GM21390 (cell line): Measurements from ENCODE around the gene MAPT.
"Not testable (repeated sequence)": the region's sequence is repeated elsewhere in the genome, so short reads cannot be mapped to it uniquely, and the experiment has no call there.

Experiments
- ATAC-seq: cut with Tn5 transposase; IDR thresholded peaks from one replicate; pipeline ENCODE4 v1.9.1; 2021; ENCODE audit not compliant: unreplicated experiment

The MAPT gene

DNA sequence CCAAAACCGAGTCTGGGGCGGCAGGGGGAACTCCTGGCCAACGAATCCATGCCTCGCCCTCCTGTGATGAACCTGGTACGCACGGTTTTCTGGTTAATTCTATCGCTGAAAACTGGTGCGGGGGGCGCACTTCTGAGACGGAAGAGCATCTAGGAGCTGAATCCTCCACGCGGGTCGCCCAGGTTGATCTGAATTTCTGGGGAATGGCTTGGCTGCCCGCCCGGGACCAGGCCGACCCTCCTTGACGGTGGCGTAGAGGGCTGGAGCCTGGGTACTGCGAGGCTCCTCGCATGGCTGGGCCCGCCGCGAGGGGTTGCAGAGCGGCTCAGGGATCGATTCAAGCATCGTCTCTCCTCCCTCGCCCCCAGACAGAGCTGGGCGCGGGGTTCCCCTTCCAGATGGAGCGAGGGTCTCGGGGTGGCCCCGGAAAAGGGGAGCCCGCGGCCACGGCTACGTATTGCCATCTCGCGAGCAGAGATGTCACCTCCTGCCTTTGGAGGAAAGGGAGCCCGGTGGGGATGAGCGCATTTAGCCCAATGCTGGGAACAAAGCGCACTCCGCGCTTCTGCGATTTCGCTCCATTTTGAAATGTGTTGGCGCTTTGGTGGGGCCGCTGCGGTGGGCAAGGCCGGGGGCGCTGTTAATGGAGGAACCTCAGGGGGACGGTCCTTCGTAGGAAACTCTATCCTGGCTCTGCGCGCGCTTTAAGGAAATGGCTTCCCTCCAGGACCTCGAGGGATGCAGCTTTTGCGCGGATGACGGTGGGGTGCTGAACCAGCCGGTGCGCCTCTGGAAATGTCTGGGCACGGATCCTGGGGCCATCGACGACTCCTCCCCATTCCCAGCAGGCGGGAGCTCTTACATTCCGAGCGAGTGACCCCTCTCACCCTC lies 2.7 kb downstream of the MAPT start:
- no peak for ATAC-seq

DNA sequence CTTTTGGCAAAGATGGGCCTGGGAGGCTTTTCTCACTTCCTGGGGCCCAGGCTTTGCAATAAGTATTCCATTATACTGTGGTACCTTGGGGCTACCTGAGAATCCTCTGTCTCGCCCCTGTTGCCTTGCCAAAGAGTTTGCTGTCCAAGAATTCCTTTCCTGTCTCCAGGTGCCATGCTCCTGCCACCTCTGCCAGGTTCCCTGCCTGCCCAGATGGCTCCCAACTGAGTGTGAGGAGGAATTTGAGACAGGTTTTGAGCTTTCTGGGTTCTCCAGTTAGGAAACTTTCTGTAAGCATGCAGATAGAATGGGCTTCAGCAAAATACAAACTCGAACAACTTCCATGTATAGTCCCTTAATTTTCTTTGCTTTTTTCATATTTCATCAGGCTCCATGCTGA lies 5.8 kb downstream of the MAPT start:
- no peak for ATAC-seq

DNA sequence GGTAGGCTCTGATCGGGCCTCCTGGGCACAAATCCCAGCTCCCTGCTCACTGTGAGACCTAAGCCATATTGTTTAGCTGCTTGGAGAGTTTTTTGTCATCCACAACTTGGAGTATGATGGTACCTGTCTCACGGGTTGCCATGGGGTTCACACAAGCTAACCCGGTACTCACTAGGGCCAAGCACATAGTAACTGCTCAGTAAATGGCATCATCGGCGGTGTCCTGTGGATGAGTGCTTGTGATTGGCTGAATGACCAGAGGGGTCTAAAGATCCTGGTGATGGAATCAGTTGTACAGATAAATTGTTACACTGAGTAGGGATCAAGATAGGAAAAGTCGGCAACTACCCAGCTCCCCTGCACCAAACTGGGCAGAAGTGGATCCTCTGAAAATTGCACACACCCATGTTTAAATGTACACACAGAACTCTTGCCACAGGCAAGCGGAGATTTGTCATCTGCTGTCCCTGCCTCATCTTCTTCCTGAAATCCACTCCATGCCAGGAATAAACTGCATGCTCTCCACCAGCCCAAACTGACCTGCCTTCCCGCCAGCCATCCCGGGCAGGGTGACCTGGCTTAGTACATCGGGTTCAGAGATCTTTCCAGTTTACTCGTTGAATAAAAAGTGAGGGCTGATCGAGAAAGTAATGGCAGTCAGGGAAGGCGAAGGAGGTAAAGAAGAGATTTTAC lies 6.5 kb downstream of the MAPT start:
- ATAC-seq: no peak

DNA sequence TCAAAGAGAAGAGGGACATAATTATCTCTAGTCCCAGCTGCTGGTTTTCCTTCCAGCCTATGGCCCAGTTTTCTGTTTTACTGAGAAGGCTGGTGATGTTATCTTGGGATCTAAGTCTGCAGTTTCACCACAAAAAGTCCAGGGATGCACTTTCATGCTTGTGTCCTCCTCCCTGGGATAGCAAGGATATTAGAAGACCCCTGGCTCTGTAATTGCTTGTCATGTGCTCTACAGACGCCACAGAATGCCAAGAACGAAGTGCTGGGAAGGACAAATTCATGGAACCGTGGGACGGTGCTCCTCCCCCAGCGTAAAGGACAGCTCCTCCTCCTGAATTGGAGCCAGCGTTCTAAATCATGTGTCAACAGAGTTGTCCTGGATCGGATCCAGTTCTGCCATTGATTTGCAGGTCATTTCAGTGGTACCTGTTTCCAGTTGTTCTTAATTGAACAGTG lies 8.6 kb downstream of the MAPT start:
- ATAC-seq: no peak

DNA sequence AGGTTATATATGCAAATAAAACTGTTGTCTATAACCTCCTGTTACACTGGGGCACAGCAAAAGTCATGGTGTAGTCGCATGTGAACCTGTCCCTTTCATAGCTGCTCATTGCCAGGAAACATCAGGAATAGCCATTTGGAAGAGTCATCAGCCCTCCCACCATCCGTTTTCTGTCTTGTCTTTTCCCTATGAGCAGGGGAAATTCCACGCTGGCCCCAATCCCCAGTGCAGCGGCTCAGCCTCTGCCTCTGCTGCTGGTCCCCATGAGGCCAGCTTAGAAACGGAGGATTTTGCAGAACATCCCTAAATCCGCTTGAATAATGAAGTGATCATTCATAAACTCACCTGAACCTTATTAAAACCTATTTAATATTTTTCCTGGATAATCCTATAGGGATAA lies 10.5 kb downstream of the MAPT start:
- no peak for ATAC-seq

DNA sequence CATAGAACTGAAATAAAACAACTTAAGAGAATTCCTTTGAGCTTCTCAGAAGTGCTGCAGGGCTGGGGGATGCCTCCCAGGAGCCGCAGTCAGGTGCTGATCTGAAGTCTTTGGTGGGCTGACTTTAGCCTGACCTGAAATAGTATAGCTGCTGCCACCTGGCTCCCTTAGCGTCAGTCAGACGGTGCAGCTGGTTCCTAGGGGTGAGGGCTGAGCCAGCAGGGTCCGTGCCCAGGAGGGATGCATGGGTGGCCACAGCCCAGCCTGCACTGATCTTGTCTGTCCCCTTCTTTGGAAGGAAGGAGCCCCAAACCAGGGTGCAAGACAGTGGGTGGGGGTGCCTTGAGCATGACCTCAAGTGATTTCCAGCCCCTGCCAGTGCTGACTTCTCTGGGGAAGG lies 11.5 kb downstream of the MAPT start:
- ATAC-seq: no peak

DNA sequence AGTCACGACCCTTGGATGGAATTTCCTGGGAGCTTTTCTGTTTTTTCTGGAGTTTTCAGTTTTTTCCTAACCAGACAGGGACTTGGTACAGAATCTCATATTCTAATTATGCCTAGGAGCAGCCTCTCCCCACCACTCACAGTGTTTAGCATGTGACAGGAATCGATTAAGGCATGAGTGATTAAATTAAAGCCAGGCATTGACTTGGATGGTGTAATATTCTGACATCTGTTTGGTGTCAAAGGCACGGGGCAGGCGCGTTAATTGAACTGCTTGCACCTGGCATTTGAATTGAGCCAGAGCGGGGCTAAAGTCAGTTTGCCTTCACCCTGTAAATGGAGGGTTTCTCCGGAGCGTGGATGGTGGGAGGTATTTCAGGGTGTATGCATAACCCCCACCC lies 11.9 kb downstream of the MAPT start:
- ATAC-seq: no peak

DNA sequence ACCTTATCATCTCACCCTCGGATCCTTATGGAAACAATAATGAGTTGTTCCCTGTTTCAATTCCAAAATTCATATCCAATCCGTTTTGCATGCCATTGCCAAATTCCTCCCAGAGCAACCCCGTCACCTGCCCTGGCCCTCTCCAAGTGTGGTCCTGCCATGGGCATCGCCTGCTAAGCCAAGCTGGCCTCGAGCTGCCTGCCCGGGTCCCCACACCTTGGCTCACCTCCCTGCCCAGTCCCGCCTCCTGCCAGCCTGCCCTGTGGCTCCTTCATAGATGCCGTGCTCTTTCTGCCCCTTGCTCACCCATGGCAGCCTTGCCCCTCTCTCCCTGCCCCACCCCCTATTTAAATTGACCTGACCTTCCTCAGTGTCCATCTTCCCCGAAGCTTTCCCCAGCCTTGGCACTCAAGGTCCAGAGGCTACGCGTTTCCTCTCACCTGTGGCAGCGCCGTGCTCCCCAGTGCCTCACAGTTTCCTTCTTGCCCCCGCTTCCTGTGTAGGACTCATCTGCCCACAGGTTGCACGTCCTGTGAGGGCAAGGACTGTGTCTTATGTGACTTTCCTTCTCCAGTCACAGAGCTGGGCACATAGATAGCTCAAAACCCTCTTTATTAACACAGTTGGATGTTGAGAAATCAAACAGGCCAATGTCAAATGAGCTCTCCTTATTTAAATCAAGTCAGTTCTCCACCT lies 12.7 kb downstream of the MAPT start:
- no peak for ATAC-seq

DNA sequence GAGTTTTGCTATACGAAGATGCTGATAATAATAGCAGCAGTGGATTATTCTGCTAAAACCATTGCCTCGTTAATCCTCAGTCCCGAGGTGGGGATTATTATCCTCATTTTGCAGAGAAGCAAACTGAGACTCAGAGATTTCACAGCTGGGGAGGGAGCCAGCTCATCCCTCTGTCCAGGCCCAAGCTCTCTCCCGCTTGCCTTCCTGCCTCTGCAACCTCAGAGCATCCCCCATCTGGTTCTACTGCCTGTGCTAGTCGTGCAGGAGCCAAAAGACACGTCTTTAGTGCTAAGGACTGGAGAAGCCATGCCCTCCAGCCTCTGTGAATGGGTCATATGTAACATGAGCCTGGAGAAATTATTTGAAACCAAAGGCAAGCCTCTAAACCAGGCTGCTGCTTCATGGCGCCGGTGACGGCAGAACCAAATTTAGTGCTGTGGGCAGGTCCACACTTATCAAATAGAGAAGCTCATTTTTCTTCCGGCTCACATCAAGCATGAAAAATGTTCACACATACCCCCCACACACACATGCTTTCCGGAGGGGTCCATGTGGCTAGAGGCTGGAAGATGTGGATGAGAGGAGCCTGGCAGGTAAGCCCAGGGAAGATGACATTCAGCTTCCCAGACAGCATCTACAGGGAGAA lies 13.5 kb downstream of the MAPT start:
- ATAC-seq: no peak

DNA sequence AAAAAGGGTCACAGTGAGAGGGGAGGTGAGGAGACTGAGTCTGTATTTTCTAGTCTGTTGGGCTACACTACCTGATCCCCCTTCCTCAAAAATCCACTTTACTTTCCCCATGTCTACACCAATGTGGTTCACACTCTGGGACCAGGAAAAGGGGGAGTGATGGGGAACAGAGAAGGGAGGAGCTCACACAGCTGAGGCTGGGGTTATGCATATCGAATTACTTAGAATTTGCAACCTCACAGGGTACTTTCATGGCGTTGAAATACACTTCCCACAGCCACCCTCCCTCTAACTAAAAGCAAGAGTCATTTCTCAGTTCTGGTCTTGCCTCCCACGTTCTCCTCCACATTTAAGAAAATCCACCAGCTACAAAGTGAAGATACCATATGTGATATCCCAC lies 14.1 kb downstream of the MAPT start:
- ATAC-seq: no peak

DNA sequence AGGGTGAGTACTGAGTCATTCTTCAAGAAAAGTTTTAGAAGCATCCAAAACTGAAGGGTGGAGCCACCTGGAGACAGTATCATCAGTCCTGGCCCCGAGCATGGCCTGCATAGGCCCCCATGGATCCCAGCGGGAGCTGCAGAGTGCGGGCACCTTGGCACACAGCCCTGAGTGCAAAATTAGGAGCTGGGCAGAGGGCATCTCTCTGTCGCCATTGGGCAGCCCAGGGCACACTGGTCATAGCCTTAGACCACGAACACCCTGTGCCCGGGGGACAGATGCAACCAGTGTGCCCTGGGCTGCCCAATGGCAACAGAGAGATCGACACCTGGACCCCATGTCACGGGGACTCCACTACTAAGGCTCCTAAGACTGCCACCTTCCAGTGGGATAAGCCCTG lies 14.6 kb downstream of the MAPT start:
- ATAC-seq: no peak

DNA sequence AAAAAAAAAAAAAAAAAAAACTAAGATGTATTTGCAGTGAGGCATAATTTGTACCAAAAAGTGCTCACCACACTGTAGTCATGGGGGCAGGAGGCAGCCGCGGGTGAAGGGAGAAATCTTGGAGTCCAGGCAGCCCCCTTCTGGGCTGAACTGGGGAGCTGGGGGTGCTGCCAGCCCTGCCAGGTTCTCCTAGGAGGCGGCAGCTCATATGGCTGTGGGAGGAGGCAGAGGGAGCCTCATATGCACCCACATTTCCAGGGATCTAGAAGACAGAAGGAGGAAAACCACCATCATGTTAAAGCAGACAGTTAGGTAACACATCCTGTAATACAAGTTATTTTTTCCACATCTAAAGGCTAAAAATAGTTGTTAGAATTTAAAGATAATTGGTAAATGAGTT lies 16.3 kb downstream of the MAPT start:
- ATAC-seq: no peak

DNA sequence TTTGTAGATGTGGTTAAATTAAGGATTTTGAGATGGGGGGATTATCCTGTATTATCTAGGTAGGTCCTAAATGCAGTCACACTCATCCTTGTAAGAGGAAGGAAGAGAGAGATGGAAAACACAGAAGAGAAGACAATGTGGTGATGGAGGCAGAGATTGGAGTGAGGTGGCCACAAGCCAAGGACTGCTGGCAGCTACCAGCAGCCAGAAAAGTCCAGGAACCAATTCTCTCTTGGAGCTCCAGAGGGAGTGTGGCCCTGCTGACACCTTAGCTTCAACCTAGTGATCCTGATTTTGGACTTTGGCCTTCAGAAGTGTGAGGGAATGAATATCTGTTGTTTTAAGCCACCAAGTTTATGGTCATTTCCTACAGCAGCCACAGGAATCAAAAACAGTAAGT lies 18.0 kb downstream of the MAPT start:
- ATAC-seq: no peak

DNA sequence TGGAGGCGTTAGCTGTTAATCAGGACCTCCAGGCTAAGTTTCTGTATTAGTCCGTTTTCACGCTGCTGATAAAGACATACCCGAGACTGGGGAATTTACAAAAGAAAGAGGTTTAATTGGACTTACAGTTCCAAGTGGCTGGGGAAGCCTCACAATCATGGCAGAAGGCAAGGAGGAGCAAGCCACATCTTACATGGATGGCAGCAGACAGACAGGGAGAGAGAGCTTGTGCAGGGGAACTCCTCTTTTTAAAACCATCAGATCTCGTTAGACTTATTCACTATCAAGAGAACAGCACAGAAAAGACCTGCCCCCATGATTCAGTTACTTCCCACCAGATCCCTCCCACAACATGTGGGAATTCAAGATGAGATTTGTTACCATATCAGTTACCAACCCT lies 18.7 kb downstream of the MAPT start:
- not testable (repeated sequence) for ATAC-seq

DNA sequence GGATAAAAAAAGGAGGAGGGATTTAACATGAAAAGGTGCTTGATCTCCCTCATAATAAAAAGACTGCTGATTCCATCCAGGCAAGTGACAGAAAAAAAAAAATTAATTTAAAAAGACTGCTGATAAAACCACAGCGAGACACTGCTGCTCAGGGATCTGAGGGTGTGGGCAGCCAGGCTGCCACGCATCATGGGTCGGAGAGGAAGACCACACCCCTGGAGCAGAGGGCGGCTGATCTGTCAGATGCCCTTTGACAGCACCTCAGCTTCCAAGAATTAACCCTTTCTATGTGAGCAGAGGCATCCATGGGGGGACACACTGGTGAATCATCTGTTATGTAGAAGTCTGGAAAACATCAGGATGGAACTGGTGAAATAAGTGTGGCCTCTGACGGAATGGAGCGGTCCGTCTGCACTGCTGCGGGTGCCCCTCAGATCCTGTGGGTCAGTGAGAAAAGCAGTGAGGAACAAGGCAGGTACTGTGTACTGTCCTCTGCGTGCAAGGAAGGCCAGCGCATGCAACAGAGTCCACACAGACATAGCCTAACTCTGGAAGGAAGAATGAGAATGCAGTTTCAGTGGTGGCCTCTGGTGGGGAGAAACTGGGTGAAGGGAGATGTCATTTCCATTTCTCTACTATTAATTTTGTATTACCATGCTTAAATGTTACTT lies 19.8 kb downstream of the MAPT start:
- no peak for ATAC-seq

DNA sequence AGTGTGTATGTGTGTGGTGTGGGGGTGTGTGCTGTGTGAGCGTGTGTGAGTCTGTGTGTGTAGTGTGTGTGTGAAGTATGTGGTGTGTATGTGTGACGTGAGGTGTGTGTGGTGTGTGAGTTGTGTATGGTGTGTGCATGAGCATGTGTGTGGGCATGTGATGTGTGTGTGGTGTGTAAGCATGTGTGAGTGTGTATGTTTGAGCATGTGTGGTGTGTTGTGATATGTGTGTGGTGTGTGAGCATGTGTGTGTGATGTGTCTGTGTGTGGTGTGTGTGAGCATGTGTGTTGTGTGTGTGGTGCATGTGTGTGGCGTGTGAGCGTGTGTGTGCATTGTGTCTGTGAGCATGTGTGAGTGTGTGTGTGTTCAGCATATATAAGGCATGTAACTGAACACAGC lies 20.9 kb downstream of the MAPT start:
- ATAC-seq: no peak

DNA sequence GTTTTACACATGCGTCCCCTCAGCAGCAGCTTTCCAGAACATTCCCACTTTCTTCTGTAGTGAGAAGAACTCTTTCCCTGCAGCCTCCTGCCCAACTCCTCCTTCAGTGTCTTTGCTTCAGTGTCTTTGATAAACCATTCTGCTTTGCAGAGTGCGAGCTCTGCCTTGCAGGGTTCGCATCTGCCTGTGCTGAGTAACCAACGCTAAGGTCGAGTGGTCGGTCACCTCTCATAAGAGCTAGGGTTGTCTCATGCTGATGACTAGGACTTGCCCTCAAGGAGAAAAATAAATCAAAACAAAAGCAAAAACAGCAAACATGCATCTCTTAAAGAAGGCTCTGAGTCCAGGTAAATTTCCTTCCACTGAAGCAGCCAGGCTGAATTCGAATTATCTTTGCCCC lies 22.7 kb downstream of the MAPT start:
- ATAC-seq: no peak

DNA sequence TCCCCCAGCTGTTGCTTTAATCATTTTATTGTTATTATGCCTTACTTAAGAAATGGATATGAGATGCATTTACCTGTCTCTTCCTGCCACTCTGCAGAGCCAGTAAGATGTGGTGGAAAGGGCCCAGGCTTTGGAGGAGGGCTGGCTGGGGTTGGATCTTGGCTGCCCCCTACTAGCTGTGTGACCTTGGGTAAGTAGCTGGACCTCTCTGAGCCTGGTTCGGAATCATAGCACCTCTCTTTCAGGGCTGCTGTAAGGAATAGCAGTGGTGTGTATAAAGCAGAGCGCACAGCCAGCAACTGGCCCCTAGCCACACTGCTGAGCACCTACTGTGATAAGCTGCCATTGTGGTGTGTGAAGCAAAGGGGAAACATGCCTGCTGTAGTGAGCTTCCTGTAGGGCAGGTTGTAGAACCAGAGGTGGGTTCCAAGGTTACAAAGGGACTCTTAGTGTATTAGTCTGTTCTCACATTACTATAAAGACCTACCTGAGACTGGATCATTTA lies 23.9 kb downstream of the MAPT start:
- ATAC-seq: no peak

DNA sequence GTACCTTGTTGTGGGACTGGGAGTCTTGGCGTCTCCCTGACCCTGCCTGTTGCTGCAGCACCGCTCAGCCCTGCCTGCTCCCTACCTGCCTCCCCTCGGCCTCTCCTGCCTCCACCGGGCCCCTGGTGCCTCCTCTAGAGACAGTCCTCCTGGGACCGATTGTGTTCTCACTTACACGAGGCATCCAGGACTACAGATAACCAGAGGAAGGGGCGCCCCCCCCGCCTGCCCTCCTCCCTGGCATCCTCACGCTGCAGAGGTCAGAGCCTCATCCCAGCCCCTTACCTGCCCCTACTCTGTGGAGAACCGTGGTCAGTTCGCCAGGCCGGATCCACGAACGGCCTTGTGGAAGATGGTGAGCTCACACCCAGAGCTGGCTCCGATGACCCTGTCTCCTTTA lies 24.8 kb downstream of the MAPT start:
- ATAC-seq: no peak

DNA sequence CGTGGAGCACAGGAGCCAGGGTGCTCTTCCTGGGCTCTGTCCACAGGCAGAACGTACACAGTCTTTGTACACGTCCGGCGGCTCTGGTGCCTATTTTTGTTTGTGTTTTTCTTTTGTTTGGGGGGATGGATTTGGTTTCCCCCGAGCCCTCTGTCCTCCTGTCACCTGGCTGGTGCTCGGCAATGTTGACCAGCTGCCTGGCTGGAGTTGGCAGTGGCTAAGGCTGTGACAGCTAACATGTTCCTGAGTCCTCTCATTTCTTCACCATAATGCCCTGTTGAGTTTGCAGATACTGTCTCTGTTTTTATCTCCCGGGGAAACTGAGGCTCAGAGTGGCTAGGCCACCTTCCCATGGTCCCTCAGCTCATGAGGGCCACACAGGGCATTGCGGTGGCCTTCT lies 25.7 kb downstream of the MAPT start:
- ATAC-seq: no peak
